Spleen (tissue), 11 donors: ENCODE results near the gene PCDH18. TPM values are rescaled to one million over a fixed set of nuclear protein-coding genes. Genes with fewer than 3 reads are reported as not detected.

Experiments used
- DNase-seq: peaks from one replicate; pipeline ENCODE4 v3.0.0-alpha.2; 2020
- H3K27ac ChIP-seq, 8 donors: fragments of 200-600 bp; sonication (generic) in 7 of 8; 1 replicate in 4 of 8; 2 replicates in 4 of 8; pipeline versions ENCODE4 v1.5.0 to v1.8.0; 2016 to 2021; ENCODE audit warnings: inconsistent platforms in 4 of 8, mild to moderate bottlenecking in 4 of 8, moderate library complexity in 1 of 8
- H3K27me3 ChIP-seq, 7 donors: fragments of 200-600 bp; sonication (generic) in 6 of 7; replicated peaks in 1 of 7; 1 replicate in 4 of 7; 2 replicates in 3 of 7; pipeline versions ENCODE4 v1.5.0 to v1.8.0; 2016 to 2021; ENCODE audit warnings: inconsistent platforms in 3 of 7, mild to moderate bottlenecking in 1 of 7
- H3K36me3 ChIP-seq, 6 donors: fragments of 200-600 bp; sonication (generic) in 5 of 6; 1 replicate in 4 of 6; 2 replicates in 2 of 6; pipeline versions ENCODE4 v1.5.0 to v1.8.0; 2016 to 2021; ENCODE audit warnings: inconsistent platforms in 2 of 6
- H3K4me1 ChIP-seq, 6 donors: fragments of 200-600 bp; sonication (generic) in 5 of 6; 1 replicate in 3 of 6; 2 replicates in 3 of 6; pipeline versions ENCODE4 v1.5.0 to v1.8.0; 2016 to 2021; ENCODE audit warnings: inconsistent platforms in 3 of 6
- H3K4me3 ChIP-seq, 8 donors: fragments of 200-600 bp; sonication (generic) in 7 of 8; 1 replicate in 4 of 8; 2 replicates in 4 of 8; pipeline versions ENCODE4 v1.5.0 to v1.8.0; 2016 to 2021; ENCODE audit warnings: inconsistent platforms in 4 of 8, mild to moderate bottlenecking in 4 of 8, moderate library complexity in 2 of 8
- H3K9me3 ChIP-seq, 8 donors: fragments of 200-600 bp; sonication (generic) in 7 of 8; 1 replicate in 4 of 8; 2 replicates in 4 of 8; pipeline versions ENCODE4 v1.5.0 to v1.8.0; 2016 to 2021; ENCODE audit warnings: inconsistent platforms in 4 of 8
- POLR2A ChIP-seq, 3 donors: fragments of 450-650 bp; IDR thresholded peaks; one replicate each; pipeline ENCODE4 v1.5.1; 2017; ENCODE audit warnings: antibody characterized with exemption in 3 of 3, mild to moderate bottlenecking in 1 of 3
- POLR2AphosphoS5 ChIP-seq, 3 donors: sonication (generic); formaldehyde crosslinking; IDR thresholded peaks; one replicate each; pipeline ENCODE4 v1.5.1; 2017; ENCODE audit warnings: antibody characterized with exemption in 3 of 3
- WGBS, 5 donors: extraction: QIAGEN DNeasy Blood & Tissue Kit in 3 of 5; methylation state at CpG; one replicate each; pipeline versions ENCODE4 v1.1.5 to v1.1.7; 2013 to 2018; 5-methylcytosine and 5-hydroxymethylcytosine counted together
- intact Hi-C: fragments of 100-400 bp; cut with DNase I; formaldehyde crosslinking; loops from one replicate; pipeline ENCODE4 v1.15.0; 2023; ENCODE audit warnings: low total_unique reads
- polyA plus RNA-seq, 3 donors: library from polyadenylated mRNA; stranded (reverse); fragments of 200-250 nt; gene quantifications; one replicate each; pipeline ENCODE4 v1.2.1, GENCODE V29; 2013
- total RNA-seq, 7 donors: library from RNA; depleted of rRNA in 3 of 7; stranded (reverse); fragments of >200 nt in 3 of 7; fragmentation: NEBNext Ultra II Directional in 4 of 7; extraction: Animal tissue kit (Norgen Biotek cat#: 25700) in 4 of 7; gene quantifications; one replicate each; pipeline versions ENCODE4 v1.1.0 to v1.2.1, GENCODE V29; 2016 to 2021
- TF ChIP-seq, protein P1 (sequence below), 11 experiments: fragments of 200-600 bp in 7 of 11; fragments of 450-650 bp in 4 of 11; sonication (generic) in 4 of 11; IDR thresholded peaks in 8 of 11; conservative IDR thresholded peaks in 3 of 11; 1 replicate in 7 of 11; 2 replicates in 4 of 11; pipeline versions ENCODE4 v1.4.0 to v1.8.0; 2016 to 2021; ENCODE audit warnings: antibody characterized with exemption in 11 of 11, inconsistent platforms in 4 of 11, mild to moderate bottlenecking in 1 of 11
- donor health status: healthy with polysubstance abuse.
- donor health status: DM: no; HTN: no; CAD: no; lungs with moderate emphysema.
- donor health status: DM: no; HTN: no; CAD: no.
- donor health status: Bipolar disorder and iron deficiency.
- donor health status: healthy.
- donor health status: DM: no; HTN: no; CAD: no.
- donor health status: DM: yes; HTN: yes; CAD: no.

The PCDH18 gene
- total and polyA plus RNA-seq, 10 donors, result 0.82 to 15.6 (median 6.1) TPM

DNA sequence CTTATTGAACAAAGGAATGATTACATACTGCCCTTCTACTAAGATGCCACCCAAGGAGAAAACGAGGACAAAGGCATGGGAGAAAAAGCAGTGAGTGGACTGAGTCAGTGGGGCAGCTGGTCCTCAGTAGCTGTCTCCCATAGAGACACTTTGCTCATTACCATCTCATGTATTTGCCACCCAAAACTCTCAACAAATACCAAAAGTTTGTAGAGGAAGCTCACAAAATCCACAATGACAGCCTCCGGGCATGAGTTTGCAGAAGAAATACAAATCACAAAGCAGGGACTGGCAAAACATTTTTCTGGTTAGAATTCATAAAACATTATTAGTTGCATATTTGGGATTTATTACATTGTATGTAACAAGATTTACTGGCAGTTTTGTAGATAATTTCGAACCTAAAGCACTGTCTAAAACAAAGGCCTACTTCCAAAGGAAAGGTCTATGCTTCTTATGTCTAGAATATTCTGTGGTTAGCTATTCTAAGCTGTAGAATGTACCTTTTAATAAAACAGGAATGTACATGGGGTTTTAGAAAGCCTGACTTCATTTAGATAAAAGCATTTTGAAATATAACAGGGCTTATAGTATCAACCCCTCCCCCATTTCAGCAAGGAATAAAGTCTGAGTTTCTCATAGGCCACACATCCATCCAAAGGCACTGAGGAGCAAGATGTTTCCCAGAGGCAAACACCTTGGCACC lies 17.7 kb downstream of the PCDH18 start:
- Histone ChIP-seq H3K9me3 (no peaks in the 10 kb centered on the region), H3K4me3 (no peak overlapping the region), H3K36me3 (no peaks in the 10 kb centered on the region), H3K4me1 (no peaks in the 10 kb centered on the region), H3K27ac (no peak overlapping the region), H3K27me3 (no peaks in the 10 kb centered on the region)
- no peak for DNase-seq
- 63 to 79% (median 69%) methylated on average over 3 of the region's 3 CpGs for WGBS, 5 donors
- intact Hi-C loops, result no loop called here
- TF ChIP-seq, protein P1, sequence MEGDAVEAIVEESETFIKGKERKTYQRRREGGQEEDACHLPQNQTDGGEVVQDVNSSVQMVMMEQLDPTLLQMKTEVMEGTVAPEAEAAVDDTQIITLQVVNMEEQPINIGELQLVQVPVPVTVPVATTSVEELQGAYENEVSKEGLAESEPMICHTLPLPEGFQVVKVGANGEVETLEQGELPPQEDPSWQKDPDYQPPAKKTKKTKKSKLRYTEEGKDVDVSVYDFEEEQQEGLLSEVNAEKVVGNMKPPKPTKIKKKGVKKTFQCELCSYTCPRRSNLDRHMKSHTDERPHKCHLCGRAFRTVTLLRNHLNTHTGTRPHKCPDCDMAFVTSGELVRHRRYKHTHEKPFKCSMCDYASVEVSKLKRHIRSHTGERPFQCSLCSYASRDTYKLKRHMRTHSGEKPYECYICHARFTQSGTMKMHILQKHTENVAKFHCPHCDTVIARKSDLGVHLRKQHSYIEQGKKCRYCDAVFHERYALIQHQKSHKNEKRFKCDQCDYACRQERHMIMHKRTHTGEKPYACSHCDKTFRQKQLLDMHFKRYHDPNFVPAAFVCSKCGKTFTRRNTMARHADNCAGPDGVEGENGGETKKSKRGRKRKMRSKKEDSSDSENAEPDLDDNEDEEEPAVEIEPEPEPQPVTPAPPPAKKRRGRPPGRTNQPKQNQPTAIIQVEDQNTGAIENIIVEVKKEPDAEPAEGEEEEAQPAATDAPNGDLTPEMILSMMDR (IDR thresholded peaks at IDR 0.05 in 8 of 11, conservative IDR thresholded peaks at IDR 0.05 in 3 of 11), result no peak
- TF ChIP-seq POLR2A (IDR thresholded peaks at IDR 0.05), result no peak
- TF ChIP-seq POLR2AphosphoS5 (IDR thresholded peaks at IDR 0.05), result no peak

DNA sequence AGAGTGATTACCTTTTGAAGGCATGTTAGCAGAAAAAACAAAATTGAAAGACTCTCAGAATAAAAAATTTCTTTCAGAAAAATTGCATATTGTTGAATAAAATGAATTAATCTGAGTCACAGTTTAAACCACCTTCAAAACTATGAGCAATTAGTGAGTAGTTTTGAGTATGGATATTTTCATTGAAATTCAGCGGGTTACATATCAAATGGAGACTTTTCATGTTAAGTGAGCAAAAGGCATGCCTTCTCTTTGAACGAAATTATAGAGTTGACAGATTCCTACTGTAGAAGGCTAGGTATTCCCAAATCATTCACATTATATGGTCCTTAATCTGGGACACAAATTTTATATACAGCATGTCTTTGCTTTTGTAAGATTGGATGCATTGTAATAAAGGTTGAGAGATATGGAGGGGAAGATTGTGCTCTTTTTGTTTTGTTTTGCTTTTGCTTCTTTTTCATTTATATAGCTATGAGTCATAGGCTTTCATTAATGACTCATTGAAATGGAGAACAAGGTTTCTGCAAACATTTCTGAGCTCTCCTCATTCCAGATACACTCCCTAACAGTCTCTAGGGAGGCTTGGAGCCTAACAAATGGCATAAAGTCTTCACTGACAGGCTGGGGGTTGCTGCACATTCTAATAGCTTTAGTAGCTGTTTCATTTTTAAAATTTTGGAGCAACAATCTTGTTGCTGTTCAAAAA lies 21.6 kb downstream of the PCDH18 start:
- intact Hi-C loops, result no loop called here
- Histone ChIP-seq H3K27ac (peak overlapping the region in 2 of 8 donors; percentile 3 to 29), H3K36me3 (no peaks in the 10 kb centered on the region), H3K4me1 (no peaks in the 10 kb centered on the region), H3K4me3 (no peak overlapping the region), H3K27me3 (no peaks in the 10 kb centered on the region), H3K9me3 (no peaks in the 10 kb centered on the region)
- WGBS, 5 donors, result 49 to 71% (median 67%) methylated on average over 2 of the region's 2 CpGs
- TF ChIP-seq POLR2A (IDR thresholded peaks at IDR 0.05) (no peak), POLR2AphosphoS5 (IDR thresholded peaks at IDR 0.05) (no peak)
- TF ChIP-seq, protein P1 (IDR thresholded peaks at IDR 0.05 in 8 of 11, conservative IDR thresholded peaks at IDR 0.05 in 3 of 11), result no peak
- no peak for DNase-seq

DNA sequence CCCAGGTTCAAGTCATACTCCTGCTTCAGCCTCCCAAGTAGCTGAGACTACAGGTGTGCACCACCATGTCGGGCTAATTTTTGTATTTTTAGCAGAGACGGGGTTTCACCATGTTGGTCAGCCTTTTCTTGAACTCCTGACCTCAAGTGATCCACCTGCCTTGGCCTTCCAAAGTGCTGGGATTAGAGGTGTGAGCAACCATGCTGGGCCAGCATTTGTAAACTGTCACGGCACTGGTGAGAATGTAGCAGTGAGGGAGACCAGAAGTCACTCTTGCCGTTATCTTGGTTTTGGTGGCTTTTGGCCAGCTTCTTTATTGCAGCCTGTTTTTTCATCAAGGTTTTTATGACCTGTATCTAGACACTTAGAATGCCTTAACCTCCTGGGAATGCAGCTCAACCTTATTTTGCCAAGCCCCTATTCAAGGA lies 22.4 kb downstream of the PCDH18 start:
- H3K36me3 ChIP-seq, result no peaks in the 10 kb centered on the region
- H3K27me3 ChIP-seq, result no peaks in the 10 kb centered on the region
- intact Hi-C loops, result no loop called here
- no peak overlapping the region for H3K4me3 ChIP-seq
- H3K9me3 ChIP-seq, result no peaks in the 10 kb centered on the region
- no peak for DNase-seq
- TF ChIP-seq POLR2A (IDR thresholded peaks at IDR 0.05) (no peak), POLR2AphosphoS5 (IDR thresholded peaks at IDR 0.05) (no peak)
- TF ChIP-seq, protein P1 (IDR thresholded peaks at IDR 0.05 in 8 of 11, conservative IDR thresholded peaks at IDR 0.05 in 3 of 11), result no peak
- WGBS, 5 donors, result 73 to 81% (median 76%) methylated on average over 4 of the region's 4 CpGs
- H3K27ac ChIP-seq, result no peak overlapping the region
- H3K4me1 ChIP-seq, result no peaks in the 10 kb centered on the region
